K562 (cell line): ENCODE measurements around the gene MFAP3. TPM values are rescaled to one million over a fixed set of nuclear protein-coding genes. Genes with fewer than 3 reads are reported as not detected.

Experiments used
- AFF1 ChIP-seq, 2 experiments: fragments of 450-650 bp; IDR thresholded peaks; 2 replicates each; pipeline ENCODE4 v1.6.1; 2018; ENCODE audit warnings: mild to moderate bottlenecking in 2 of 2, low read depth in 1 of 2; ENCODE audit not compliant: partially characterized antibody in 2 of 2
- BRD4 ChIP-seq: fragments of 200-600 bp; sonication (generic); IDR thresholded peaks from 2 replicates; pipeline ENCODE4 v1.6.1; 2017; ENCODE audit warnings: inconsistent platforms
- CBX8 ChIP-seq: fragments of 200-600 bp; sonication (generic); IDR thresholded peaks from 2 replicates; pipeline ENCODE4 v1.6.1; 2012; ENCODE audit warnings: borderline replicate concordance, mixed run types, low read depth, mild to moderate bottlenecking, moderate library complexity, mixed read lengths, low read length, control low read depth, inconsistent platforms; ENCODE audit not compliant: poor library complexity, severe bottlenecking; ENCODE audit errors: extremely low read depth
- CHD2 ChIP-seq: IDR thresholded peaks from 2 replicates; pipeline ENCODE4 v1.6.1; 2011; ENCODE audit warnings: low read depth, low read length
- EGR1 ChIP-seq: fragments of 450-650 bp; conservative IDR thresholded peaks from 2 replicates; pipeline ENCODE4 v1.6.1; 2017; ENCODE audit warnings: mild to moderate bottlenecking
- GTF2F1 ChIP-seq: IDR thresholded peaks from 2 replicates; pipeline ENCODE4 v1.6.1; 2011; ENCODE audit warnings: low read depth, low read length, improper control_type of control experiment
- HIVEP1 ChIP-seq: fragments of 250-450 bp; sonication (Bioruptor Pico); IDR thresholded peaks from 2 replicates; pipeline ENCODE4 v1.4.0; 2020; ENCODE audit warnings: mild to moderate bottlenecking
- MAFF ChIP-seq: IDR thresholded peaks from 2 replicates; pipeline ENCODE4 v1.6.1; 2012; ENCODE audit warnings: low read length, improper control_type of control experiment
- MEIS2 ChIP-seq: fragments of 450-650 bp; IDR thresholded peaks from 2 replicates; pipeline ENCODE4 v1.6.1; 2014; ENCODE audit warnings: mild to moderate bottlenecking; ENCODE audit not compliant: partially characterized antibody
- MIER1 ChIP-seq: fragments of 450-650 bp; IDR thresholded peaks from 2 replicates; pipeline ENCODE4 v1.6.1; 2016; ENCODE audit warnings: antibody characterized with exemption, mild to moderate bottlenecking, low read depth
- RAD51 ChIP-seq: fragments of 450-650 bp; IDR thresholded peaks from 2 replicates; pipeline ENCODE4 v1.7.1; 2016; ENCODE audit warnings: low read depth, mild to moderate bottlenecking, borderline replicate concordance
- RBFOX2 ChIP-seq: fragments of 200-400 bp; formaldehyde crosslinking; IDR thresholded peaks from 2 replicates; pipeline ENCODE4 v1.6.1; 2017; ENCODE audit warnings: low read depth, mild to moderate bottlenecking, low read length, moderate library complexity
- SOX6 ChIP-seq: fragments of 450-650 bp; IDR thresholded peaks from 2 replicates; pipeline ENCODE4 v1.6.1; 2014; ENCODE audit warnings: mild to moderate bottlenecking
- USF1 ChIP-seq: sonication (generic); formaldehyde crosslinking; IDR thresholded peaks from 2 replicates; pipeline ENCODE4 v1.9.0; 2022; ENCODE audit warnings: mild to moderate bottlenecking, missing genetic modification reagents
- XRCC5 ChIP-seq: fragments of 200-400 bp; formaldehyde crosslinking; IDR thresholded peaks from 2 replicates; pipeline ENCODE4 v1.6.1; 2017; ENCODE audit warnings: low read depth, mild to moderate bottlenecking, low read length
- polyA plus RNA-seq, 8 experiments: library from polyadenylated mRNA; depleted of rRNA in 4 of 8; stranded (reverse) in 5 of 8; unstranded in 3 of 8; fragments of >200 nt; fragmentation: Nextera tagmentation in 2 of 8; fragmentation: Illumina TruSeq in 1 of 8; extraction: Ambion mirVana in 2 of 8; extraction: Trizol in 1 of 8; gene quantifications; 2 replicates each; pipeline versions ENCODE4 v1.2.1 to v1.2.3, GENCODE V29; 2011 to 2014; ENCODE audit warnings: inconsistent platforms in 1 of 8, missing spikeins in 1 of 8
- total RNA-seq, 7 experiments: library from RNA; depleted of rRNA in 6 of 7; stranded (reverse); fragments of >200 nt in 6 of 7; fragmentation: Illumina TruSeq in 2 of 7; extraction: Trizol in 2 of 7; gene quantifications; 2 replicates each; pipeline versions ENCODE4 v1.2.1 to v1.2.3, GENCODE V29; 2011 to 2021; ENCODE audit warnings: low replicate concordance in 1 of 7
- TF ChIP-seq, protein P1 (sequence below): sonication (generic); formaldehyde crosslinking; IDR thresholded peaks from 2 replicates; pipeline ENCODE4 v1.8.1; 2023; ENCODE audit warnings: mild to moderate bottlenecking, missing genetic modification reagents
- TF ChIP-seq, protein P2 (sequence below), 2 experiments: IDR thresholded peaks in 1 of 2; conservative IDR thresholded peaks in 1 of 2; 2 replicates each; pipeline ENCODE4 v1.6.1; 2016; ENCODE audit warnings: low read depth in 2 of 2, mild to moderate bottlenecking in 1 of 2, missing compliant biosample characterization in 1 of 2, missing genetic modification characterization in 1 of 2, moderate library complexity in 1 of 2

Gene MFAP3
- total and polyA plus RNA-seq, 9 of the 15 experiments (the other 6 are each of a cell fraction or from before 2014, with no cell fraction given), result 9.5 to 39.1 (median 20.7) TPM

DNA sequence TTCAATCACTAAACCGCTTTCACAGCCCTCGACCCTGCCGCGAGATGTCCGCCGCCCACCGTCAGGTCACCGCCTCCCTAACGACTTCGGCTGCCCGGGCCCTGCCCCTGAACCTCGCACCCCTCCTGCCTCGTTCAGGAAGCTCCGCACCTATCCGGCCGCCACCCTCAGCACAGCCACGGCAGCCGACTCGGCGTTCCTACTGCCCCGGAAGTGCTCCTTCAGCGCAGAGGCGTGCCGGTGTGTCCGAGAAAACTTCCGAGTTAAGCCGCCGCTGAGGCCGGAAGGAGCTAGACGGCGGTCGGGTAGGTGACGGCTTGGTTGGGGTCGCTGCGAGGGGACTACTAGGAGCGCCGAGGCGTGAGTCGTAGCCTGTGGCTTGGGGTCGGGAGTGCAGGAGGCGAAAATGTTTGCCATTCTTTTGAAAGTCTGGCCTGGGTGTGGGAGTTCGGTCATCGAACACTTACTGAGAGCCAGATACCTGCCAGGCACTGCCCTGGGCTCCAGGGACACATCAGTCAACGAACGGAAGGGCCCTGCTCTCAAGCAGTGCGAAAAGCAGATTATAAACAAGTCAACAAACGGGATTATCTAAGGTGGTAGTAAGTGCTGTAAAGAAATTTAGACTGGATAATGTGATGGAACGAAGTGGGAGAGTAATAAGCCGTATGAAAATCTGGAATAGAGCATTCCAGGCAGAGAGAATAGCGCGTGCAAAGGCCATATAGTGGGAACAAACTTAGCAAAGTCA, at the start of gene MFAP3, which contains the start of gene FAM114A2 (continued):
- TF ChIP-seq USF1, result no peak
- no peak for TF ChIP-seq MAFF
- TF ChIP-seq XRCC5, result peak; percentile 71; the same call in 1 of the 2 replicates
- no peak; the same call in 1 of the 2 replicates for TF ChIP-seq EGR1
- no peak for TF ChIP-seq AFF1 (IDR thresholded peaks at IDR 0.05; ENCODE audit: low read depth in 1 of 2, partially characterized antibody in 2 of 2)
- peak; percentile 51 for TF ChIP-seq SOX6
- TF ChIP-seq MEIS2, result no peak
- TF ChIP-seq, protein P1, sequence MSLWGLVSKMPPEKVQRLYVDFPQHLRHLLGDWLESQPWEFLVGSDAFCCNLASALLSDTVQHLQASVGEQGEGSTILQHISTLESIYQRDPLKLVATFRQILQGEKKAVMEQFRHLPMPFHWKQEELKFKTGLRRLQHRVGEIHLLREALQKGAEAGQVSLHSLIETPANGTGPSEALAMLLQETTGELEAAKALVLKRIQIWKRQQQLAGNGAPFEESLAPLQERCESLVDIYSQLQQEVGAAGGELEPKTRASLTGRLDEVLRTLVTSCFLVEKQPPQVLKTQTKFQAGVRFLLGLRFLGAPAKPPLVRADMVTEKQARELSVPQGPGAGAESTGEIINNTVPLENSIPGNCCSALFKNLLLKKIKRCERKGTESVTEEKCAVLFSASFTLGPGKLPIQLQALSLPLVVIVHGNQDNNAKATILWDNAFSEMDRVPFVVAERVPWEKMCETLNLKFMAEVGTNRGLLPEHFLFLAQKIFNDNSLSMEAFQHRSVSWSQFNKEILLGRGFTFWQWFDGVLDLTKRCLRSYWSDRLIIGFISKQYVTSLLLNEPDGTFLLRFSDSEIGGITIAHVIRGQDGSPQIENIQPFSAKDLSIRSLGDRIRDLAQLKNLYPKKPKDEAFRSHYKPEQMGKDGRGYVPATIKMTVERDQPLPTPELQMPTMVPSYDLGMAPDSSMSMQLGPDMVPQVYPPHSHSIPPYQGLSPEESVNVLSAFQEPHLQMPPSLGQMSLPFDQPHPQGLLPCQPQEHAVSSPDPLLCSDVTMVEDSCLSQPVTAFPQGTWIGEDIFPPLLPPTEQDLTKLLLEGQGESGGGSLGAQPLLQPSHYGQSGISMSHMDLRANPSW, result no peak
- no peak for TF ChIP-seq RAD51
- TF ChIP-seq CHD2, result peak; percentile 29; the same call in 1 of the 2 replicates
- TF ChIP-seq MIER1, result peak; percentile 10; the same call in 1 of the 2 replicates
- TF ChIP-seq RBFOX2, result peak; percentile 98
- no peak for TF ChIP-seq GTF2F1
- TF ChIP-seq, protein P2, sequence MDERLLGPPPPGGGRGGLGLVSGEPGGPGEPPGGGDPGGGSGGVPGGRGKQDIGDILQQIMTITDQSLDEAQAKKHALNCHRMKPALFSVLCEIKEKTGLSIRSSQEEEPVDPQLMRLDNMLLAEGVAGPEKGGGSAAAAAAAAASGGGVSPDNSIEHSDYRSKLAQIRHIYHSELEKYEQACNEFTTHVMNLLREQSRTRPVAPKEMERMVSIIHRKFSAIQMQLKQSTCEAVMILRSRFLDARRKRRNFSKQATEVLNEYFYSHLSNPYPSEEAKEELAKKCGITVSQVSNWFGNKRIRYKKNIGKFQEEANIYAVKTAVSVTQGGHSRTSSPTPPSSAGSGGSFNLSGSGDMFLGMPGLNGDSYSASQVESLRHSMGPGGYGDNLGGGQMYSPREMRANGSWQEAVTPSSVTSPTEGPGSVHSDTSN (CRISPR knock-in tag; IDR thresholded peaks at IDR 0.05; ENCODE audit: low read depth), result no peak
- TF ChIP-seq, protein P2 (tag; conservative IDR thresholded peaks at IDR 0.05; ENCODE audit: low read depth), result no peak
- TF ChIP-seq CBX8, result no peak
- no peak for TF ChIP-seq HIVEP1
- TF ChIP-seq BRD4, result no peak
